Keratinocyte (primary cell): ENCODE measurements around the gene MBLAC1.

Experiments used
- CTCF ChIP-seq, 3 experiments: IDR thresholded peaks in 1 of 3; conservative IDR thresholded peaks in 1 of 3; optimal IDR thresholded peaks in 1 of 3; 2 replicates in 2 of 3; 3 replicates in 1 of 3; pipeline versions ENCODE3 to v1.5.1; 2011; ENCODE audit warnings: low read length in 3 of 3, mild to moderate bottlenecking in 3 of 3, moderate library complexity in 2 of 3, control low read depth in 1 of 3, inconsistent platforms in 1 of 3; ENCODE audit not compliant: insufficient read depth in 2 of 3; ENCODE audit errors: extremely low read depth in 1 of 3
- EZH2 ChIP-seq: IDR thresholded peaks from one replicate; pipeline ENCODE4 v1.6.1; 2012; ENCODE audit warnings: inconsistent platforms, mild to moderate bottlenecking, low read length, moderate library complexity

- TF ChIP-seq CTCF (optimal IDR thresholded peaks at IDR 0.05 in 1 of 3, IDR thresholded peaks at IDR 0.05 in 1 of 3, conservative IDR thresholded peaks at IDR 0.05 in 1 of 3; ENCODE audit: extremely low read depth in 1 of 3, insufficient read depth in 2 of 3, low read length in 3 of 3) (peak; percentile 95 to 98 (median 95)), EZH2 (no peak)
These were observed 6.0 kb downstream of the MBLAC1 start for GRCh38 chr7:100132697-100133151.
